ENCODE results near the gene MDFIC. TPM values are rescaled to one million over a fixed set of nuclear protein-coding genes. Genes with fewer than 3 reads are reported as not detected.

The MDFIC gene
- total and polyA plus RNA-seq, 4 donors: 11.1 to 37.2 (median 18.3) TPM

DNA sequence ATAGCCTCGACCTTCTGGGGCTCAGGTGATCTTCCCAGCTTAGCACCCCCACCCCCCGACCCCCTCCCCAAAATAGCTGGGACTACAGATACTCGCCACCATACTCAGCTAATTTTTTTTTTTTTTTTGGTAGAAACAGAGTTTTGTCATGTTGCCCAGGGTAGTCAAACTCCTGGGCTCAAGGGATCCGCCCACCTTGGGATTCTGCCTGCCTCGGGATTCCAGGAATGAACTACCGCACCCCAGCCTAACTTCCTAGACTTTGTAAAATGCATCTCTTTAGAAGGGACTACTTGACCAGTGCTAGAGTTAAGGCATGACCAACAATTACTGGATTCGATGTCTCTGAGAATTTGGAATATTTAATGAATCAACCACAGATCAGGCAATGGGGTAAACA lies 85.9 kb downstream of the MDFIC start:
- H3K27me3 ChIP-seq (ENCODE audit: control insufficient read depth in 1 of 2, insufficient read depth in 2 of 2, low read length in 1 of 2): no peaks in the 10 kb centered on the region
- no peak overlapping the region for H3K4me3 ChIP-seq (ENCODE audit: low read length in 2 of 2)
- no peak overlapping the region for H3K27ac ChIP-seq (ENCODE audit: low read depth in 1 of 2, low read length in 2 of 2)
- H3K4me1 ChIP-seq (ENCODE audit: control insufficient read depth in 1 of 2, insufficient read depth in 2 of 2, low read length in 2 of 2): peaks cover 3 to 12% of the 10 kb centered on the region in 2 donors
- intact Hi-C loops (cut with DNase I): no loop called here
- WGBS, 2 donors: 92 to 97% methylated on average over 7 of the region's 7 CpGs
- H3K36me3 ChIP-seq (ENCODE audit: control insufficient read depth in 1 of 2, insufficient read depth in 2 of 2, low read length in 1 of 2): no peaks in the 10 kb centered on the region
- DNase-seq (no peak), ATAC-seq (ENCODE audit: low FRiP score) (no peak)
- no peaks in the 10 kb centered on the region for H3K9me3 ChIP-seq (ENCODE audit: control insufficient read depth, low read length)

DNA sequence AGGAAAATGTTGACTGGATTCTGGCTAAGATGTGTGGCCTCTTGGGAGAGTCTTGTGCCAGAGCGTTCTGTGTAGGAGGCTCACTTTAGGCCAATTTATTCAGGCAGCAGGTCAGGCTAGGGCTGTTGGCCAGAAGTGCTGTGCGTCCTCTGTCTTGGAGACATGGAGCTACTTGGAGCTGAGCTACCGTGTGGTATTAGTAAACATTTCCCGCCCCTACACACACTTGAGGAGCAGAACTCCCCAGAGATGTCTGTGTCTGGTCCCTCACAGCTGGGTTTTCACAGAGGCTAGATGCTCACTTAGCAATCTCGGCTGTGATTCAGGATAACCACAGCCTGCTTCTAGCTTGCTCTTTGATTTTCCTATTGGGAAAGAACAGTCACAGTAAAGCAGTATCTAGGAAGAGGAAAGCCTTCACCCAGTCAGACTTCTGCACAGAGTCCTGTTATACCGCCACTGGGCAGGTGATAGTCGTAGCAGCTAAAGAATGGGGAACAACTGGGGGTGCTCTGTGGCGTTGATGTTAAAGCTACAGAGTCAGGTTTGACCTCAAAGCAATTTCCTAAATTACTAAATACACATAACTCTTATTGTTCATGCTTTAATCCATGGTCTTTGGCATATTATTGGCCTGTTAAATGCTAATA lies 86.7 kb downstream of the MDFIC start:
- DNase-seq: peak; percentile 76 to 77
- Histone ChIP-seq H3K27ac (ENCODE audit: low read depth in 1 of 2, low read length in 2 of 2) (no peak overlapping the region), H3K4me1 (ENCODE audit: control insufficient read depth in 1 of 2, insufficient read depth in 2 of 2, low read length in 2 of 2) (peaks cover 3 to 12% of the 10 kb centered on the region in 2 donors), H3K36me3 (ENCODE audit: control insufficient read depth in 1 of 2, insufficient read depth in 2 of 2, low read length in 1 of 2) (no peaks in the 10 kb centered on the region), H3K4me3 (ENCODE audit: low read length in 2 of 2) (no peak overlapping the region), H3K9me3 (ENCODE audit: control insufficient read depth, low read length) (no peaks in the 10 kb centered on the region), H3K27me3 (ENCODE audit: control insufficient read depth in 1 of 2, insufficient read depth in 2 of 2, low read length in 1 of 2) (no peaks in the 10 kb centered on the region)
- WGBS, 2 donors: 36 to 37% methylated on average over 8 of the region's 8 CpGs
- intact Hi-C loops (cut with DNase I): no loop called here
- ATAC-seq (ENCODE audit: low FRiP score): peak; percentile 77

DNA sequence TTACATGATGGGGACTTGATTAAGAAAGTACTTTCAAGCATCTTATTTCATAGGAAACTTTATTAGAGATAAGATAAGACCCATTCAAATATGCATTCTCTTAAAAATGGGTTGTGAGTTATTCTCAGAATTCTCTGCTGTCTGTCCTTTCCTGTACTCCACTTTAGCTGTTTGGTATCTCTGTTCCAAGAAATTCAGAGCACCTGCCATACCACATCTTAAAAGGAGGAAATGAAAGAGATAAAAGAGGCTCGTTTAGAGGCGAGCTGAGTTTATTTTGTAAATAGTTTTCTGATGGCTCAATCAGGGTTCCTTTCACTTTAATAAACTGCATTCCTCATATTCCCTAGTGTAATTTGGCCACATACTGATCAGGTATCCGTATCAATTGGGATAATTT lies 87.2 kb downstream of the MDFIC start:
- Histone ChIP-seq H3K9me3 (ENCODE audit: control insufficient read depth, low read length) (no peaks in the 10 kb centered on the region), H3K4me3 (ENCODE audit: low read length in 2 of 2) (no peak overlapping the region), H3K27me3 (ENCODE audit: control insufficient read depth in 1 of 2, insufficient read depth in 2 of 2, low read length in 1 of 2) (no peaks in the 10 kb centered on the region), H3K4me1 (ENCODE audit: control insufficient read depth in 1 of 2, insufficient read depth in 2 of 2, low read length in 2 of 2) (peaks cover 3 to 12% of the 10 kb centered on the region in 2 donors), H3K27ac (ENCODE audit: low read depth in 1 of 2, low read length in 2 of 2) (no peak overlapping the region), H3K36me3 (ENCODE audit: control insufficient read depth in 1 of 2, insufficient read depth in 2 of 2, low read length in 1 of 2) (no peaks in the 10 kb centered on the region)
- DNase-seq (no peak), ATAC-seq (ENCODE audit: low FRiP score) (no peak)
- WGBS, 2 donors: 51 to 56% methylated on average over 3 of the region's 3 CpGs
- intact Hi-C loops (cut with DNase I): no loop called here

DNA sequence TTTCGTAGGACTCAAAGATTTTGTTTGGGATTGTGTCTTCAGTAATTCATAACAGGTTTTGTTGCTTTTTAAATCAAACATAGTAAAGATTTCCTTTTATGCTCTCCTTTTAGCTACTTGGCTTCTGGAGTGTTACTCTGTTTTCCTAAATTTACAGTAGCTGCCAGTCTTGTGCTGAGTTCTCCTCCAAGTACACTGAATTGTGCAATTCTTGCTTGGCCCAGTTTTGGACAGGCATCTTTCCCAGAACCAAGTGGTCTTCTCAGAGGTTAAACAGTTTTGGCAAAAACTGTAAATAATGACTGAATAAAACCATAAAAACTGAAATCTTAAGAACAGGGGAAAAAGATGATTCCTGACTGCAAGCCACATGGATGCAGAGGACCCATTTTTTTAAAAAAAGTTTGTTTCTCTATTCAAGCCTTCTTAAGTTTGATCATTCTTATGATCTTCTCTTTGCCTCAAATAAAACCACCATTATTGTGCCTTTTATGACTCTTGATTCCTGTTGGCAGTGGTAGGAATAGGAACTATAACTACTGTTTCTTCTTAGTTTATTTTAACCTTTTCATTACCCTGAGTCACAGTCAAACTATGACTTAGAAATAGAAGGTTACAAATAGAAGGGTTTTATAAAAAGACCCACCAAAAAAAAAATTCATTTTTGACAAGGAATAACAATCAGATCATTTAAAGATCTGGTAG lies 88.0 kb downstream of the MDFIC start:
- H3K4me1 ChIP-seq (ENCODE audit: control insufficient read depth in 1 of 2, insufficient read depth in 2 of 2, low read length in 2 of 2): peaks cover 3 to 12% of the 10 kb centered on the region in 2 donors
- no peak overlapping the region for H3K27ac ChIP-seq (ENCODE audit: low read depth in 1 of 2, low read length in 2 of 2)
- ATAC-seq (ENCODE audit: low FRiP score): peak; percentile 79

DNA sequence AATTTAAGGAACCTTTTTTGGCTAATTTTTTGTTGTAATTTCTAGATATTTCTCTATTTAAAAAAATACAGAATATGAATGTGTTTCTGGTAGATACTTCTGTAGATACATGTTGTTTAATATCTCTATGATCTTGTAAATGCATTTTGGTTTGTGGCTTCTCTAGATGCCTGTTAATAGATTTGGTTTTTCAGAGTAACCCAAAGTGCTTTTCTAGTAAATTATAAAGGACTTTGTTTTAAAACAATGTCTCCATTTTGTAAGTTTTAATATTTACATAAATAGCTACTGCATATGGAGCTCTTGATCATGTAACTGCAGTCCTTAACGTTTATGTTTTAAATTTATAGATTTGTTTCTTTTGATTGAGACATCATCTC lies 88.5 kb downstream of the MDFIC start:
- Histone ChIP-seq H3K9me3 (ENCODE audit: control insufficient read depth, low read length) (no peaks in the 10 kb centered on the region), H3K27ac (ENCODE audit: low read depth in 1 of 2, low read length in 2 of 2) (no peak overlapping the region), H3K4me3 (ENCODE audit: low read length in 2 of 2) (no peak overlapping the region), H3K36me3 (ENCODE audit: control insufficient read depth in 1 of 2, insufficient read depth in 2 of 2, low read length in 1 of 2) (no peaks in the 10 kb centered on the region), H3K27me3 (ENCODE audit: control insufficient read depth in 1 of 2, insufficient read depth in 2 of 2, low read length in 1 of 2) (no peaks in the 10 kb centered on the region), H3K4me1 (ENCODE audit: control insufficient read depth in 1 of 2, insufficient read depth in 2 of 2, low read length in 2 of 2) (peaks cover 3 to 12% of the 10 kb centered on the region in 2 donors)
- 79 to 82% methylated on average over 1 of the region's 1 CpG for WGBS, 2 donors
- no peak for ATAC-seq (ENCODE audit: low FRiP score)
- intact Hi-C loops (cut with DNase I): no loop called here
- no peak for DNase-seq

More for the DNA sequence above, 88.0 kb downstream of the MDFIC start:
- peak in 1 of 2 donors; percentile 53 for DNase-seq
- Histone ChIP-seq H3K27me3 (ENCODE audit: control insufficient read depth in 1 of 2, insufficient read depth in 2 of 2, low read length in 1 of 2) (no peaks in the 10 kb centered on the region), H3K4me3 (ENCODE audit: low read length in 2 of 2) (no peak overlapping the region), H3K9me3 (ENCODE audit: control insufficient read depth, low read length) (no peaks in the 10 kb centered on the region), H3K36me3 (ENCODE audit: control insufficient read depth in 1 of 2, insufficient read depth in 2 of 2, low read length in 1 of 2) (no peaks in the 10 kb centered on the region)
- WGBS, 2 donors: 80 to 88% methylated on average over 1 of the region's 1 CpG
- intact Hi-C loops (cut with DNase I): no loop called here

DNA sequence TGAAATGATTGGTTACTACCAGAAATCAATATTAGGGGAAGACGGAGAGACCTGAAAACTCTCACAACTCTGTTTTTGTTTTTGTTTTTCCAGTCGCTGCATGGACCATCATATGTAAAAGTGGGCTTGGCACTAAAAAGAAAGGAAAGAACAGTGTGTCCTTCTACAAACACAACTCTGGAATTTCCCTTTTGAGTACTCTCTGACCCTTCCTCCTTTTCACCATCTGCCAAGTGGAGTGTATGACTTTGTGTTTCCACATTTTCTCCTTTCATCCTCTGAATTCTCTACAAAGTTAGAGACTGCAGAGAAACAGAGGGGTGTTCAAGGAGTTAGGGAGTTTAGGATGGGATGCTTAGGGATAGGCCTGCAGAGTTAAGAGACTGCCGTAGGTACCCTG lies 92.0 kb downstream of the MDFIC start:
- H3K27me3 ChIP-seq (ENCODE audit: control insufficient read depth in 1 of 2, insufficient read depth in 2 of 2, low read length in 1 of 2): no peaks in the 10 kb centered on the region
- DNase-seq (no peak), ATAC-seq (ENCODE audit: low FRiP score) (no peak)
- no peak overlapping the region for H3K4me3 ChIP-seq (ENCODE audit: low read length in 2 of 2)
- H3K9me3 ChIP-seq (ENCODE audit: control insufficient read depth, low read length): no peaks in the 10 kb centered on the region
- intact Hi-C loops (cut with DNase I): no loop called here
- H3K27ac ChIP-seq (ENCODE audit: low read depth in 1 of 2, low read length in 2 of 2): no peak overlapping the region
- peaks cover 0 to 2% of the 10 kb centered on the region in 2 donors for H3K36me3 ChIP-seq (ENCODE audit: control insufficient read depth in 1 of 2, insufficient read depth in 2 of 2, low read length in 1 of 2)
- 94 to 96% methylated on average over 3 of the region's 3 CpGs for WGBS, 2 donors
- peaks cover 1 to 7% of the 10 kb centered on the region in 2 donors for H3K4me1 ChIP-seq (ENCODE audit: control insufficient read depth in 1 of 2, insufficient read depth in 2 of 2, low read length in 2 of 2)

DNA sequence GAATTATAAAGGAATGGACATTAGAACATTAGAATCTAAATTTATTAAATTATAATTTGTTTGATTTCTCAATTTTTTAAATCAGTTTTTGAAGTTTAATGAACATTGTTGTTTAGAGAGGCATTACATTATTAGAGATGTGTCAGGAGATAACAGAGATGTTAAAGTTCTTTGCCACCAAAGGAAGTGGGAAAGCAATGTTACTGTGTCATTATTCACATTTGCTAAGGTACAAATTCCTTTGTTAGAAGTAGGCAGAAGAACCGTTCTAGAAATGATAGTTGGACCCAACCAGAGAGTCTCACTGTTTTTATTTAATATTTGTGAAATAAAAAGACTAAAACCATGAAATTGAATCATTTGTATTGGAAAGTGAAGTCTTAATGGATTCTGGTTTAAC lies 92.9 kb downstream of the MDFIC start:
- Histone ChIP-seq H3K4me1 (ENCODE audit: control insufficient read depth in 1 of 2, insufficient read depth in 2 of 2, low read length in 2 of 2) (no peaks in the 10 kb centered on the region), H3K9me3 (ENCODE audit: control insufficient read depth, low read length) (no peaks in the 10 kb centered on the region), H3K4me3 (ENCODE audit: low read length in 2 of 2) (no peak overlapping the region), H3K27ac (ENCODE audit: low read depth in 1 of 2, low read length in 2 of 2) (no peak overlapping the region), H3K36me3 (ENCODE audit: control insufficient read depth in 1 of 2, insufficient read depth in 2 of 2, low read length in 1 of 2) (peaks cover 0 to 2% of the 10 kb centered on the region in 2 donors), H3K27me3 (ENCODE audit: control insufficient read depth in 1 of 2, insufficient read depth in 2 of 2, low read length in 1 of 2) (no peaks in the 10 kb centered on the region)
- WGBS, 2 donors: 77 to 92% methylated on average over 1 of the region's 1 CpG
- no peak for DNase-seq
- ATAC-seq (ENCODE audit: low FRiP score): no peak
- intact Hi-C loops (cut with DNase I): no loop called here

DNA sequence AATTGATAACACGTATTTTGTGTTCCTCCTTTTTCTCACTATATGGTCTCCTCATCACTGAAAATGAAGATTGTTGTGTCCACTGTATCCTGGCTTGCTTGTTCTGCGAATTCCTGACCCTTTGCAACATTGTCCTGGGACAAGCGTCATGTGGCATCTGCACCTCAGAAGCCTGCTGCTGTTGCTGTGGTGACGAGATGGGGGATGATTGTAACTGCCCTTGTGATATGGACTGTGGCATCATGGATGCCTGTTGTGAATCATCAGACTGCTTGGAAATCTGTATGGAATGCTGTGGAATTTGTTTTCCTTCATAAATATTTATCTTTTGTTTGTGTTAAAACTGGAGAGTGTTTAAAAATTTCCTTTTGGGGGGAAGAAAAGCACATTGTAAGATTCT lies 93.7 kb downstream of the MDFIC start:
- H3K36me3 ChIP-seq (ENCODE audit: control insufficient read depth in 1 of 2, insufficient read depth in 2 of 2, low read length in 1 of 2): peaks cover 0 to 2% of the 10 kb centered on the region in 2 donors
- ATAC-seq (ENCODE audit: low FRiP score): no peak
- no peaks in the 10 kb centered on the region for H3K27me3 ChIP-seq (ENCODE audit: control insufficient read depth in 1 of 2, insufficient read depth in 2 of 2, low read length in 1 of 2)
- no peaks in the 10 kb centered on the region for H3K4me1 ChIP-seq (ENCODE audit: control insufficient read depth in 1 of 2, insufficient read depth in 2 of 2, low read length in 2 of 2)
- no peak for DNase-seq
- H3K27ac ChIP-seq (ENCODE audit: low read depth in 1 of 2, low read length in 2 of 2): no peak overlapping the region
- H3K9me3 ChIP-seq (ENCODE audit: control insufficient read depth, low read length): no peaks in the 10 kb centered on the region
- H3K4me3 ChIP-seq (ENCODE audit: low read length in 2 of 2): no peak overlapping the region
- intact Hi-C loops (cut with DNase I): no loop called here
- 94 to 97% methylated on average over 4 of the region's 4 CpGs for WGBS, 2 donors
